Occipital lobe (tissue), 2 donors: Measurements from ENCODE around the gene KRTAP12-2. TPM values are rescaled to one million over a fixed set of nuclear protein-coding genes. Genes with fewer than 3 reads are reported as not detected.
"Not testable (repeated sequence)": the region's sequence is repeated elsewhere in the genome, so short reads cannot be mapped to it uniquely, and the experiment has no call there.

Experiments
- DNase-seq: peaks from one replicate; lab custom pipeline; 2025; lab: John Stamatoyannopoulos, UW
- total RNA-seq: library from RNA; depleted of rRNA; stranded (reverse); fragments of >200 nt; gene quantifications from one replicate; pipeline ENCODE4 v1.2.3, GENCODE V29; 2014

Gene KRTAP12-2
- total RNA-seq, 1 donor from 2014 or later: not detected

DNA sequence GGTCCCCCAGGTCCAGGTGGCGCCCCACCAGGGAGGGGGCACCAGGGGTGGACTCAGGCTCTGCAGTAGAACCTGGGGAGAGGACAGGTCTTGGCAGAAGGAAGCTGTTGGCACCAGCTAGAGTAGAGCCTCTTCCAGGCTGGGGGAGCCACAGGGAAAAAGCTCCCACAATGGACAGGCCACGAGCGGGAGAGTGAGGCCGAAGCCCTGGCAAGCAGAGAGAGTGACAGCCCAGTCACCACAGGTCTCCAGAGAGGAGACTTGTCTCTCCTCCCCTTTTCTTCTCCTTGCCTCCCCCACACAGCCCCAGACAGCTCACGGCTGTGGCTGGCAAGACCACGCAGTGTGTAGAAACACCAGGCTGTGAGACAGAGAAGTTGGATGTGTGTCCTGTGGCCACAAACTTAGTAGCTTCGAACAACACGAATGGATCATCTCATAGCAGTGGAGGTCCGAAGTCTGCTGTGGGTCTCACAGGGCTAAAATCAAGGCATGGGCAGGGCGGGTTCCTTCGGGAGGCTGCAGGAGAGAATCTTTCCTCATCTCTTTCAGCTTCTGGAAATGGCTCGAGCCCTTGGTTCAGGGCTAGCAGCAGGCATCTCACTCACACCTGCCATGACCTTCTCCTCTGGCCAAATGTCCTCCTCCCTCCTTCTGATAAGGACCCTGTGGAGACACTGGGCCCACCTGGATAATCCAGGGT is 15.6 kb downstream of the KRTAP12-2 start:
- DNase-seq: no peak

DNA sequence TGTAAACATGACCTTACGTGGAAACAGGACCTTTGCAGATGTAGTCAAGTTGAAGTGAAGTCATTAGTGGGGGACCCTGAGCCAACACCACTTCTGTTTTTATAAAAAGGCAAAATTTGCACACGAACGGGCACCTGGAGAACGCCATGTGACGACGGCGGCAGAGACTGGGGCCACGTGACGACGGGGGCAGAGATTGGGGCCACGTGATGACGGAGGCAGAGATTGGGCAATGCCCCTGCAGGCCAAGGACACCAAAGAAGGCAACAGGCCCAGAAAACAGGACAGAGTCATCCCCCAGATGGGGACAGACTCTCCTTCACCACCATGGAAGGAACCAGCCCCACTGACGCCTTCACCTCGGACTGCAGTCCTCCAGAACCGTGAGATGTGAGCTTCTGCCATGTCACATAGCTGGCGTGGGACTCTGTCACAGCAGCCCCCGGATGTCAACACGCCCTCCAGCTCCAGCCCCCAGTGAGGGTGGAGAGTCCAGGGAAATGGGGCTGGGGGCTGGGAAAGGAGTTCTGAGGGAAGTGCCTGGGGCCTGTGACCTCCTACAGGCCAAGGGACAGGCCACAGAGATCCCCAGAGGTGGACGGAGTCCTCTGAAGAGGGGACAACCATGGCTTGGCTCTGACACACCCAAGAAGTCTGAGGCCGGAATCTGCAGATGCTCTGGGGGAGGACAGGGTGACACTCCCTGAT is 16.3 kb downstream of the KRTAP12-2 start:
- DNase-seq: no peak

DNA sequence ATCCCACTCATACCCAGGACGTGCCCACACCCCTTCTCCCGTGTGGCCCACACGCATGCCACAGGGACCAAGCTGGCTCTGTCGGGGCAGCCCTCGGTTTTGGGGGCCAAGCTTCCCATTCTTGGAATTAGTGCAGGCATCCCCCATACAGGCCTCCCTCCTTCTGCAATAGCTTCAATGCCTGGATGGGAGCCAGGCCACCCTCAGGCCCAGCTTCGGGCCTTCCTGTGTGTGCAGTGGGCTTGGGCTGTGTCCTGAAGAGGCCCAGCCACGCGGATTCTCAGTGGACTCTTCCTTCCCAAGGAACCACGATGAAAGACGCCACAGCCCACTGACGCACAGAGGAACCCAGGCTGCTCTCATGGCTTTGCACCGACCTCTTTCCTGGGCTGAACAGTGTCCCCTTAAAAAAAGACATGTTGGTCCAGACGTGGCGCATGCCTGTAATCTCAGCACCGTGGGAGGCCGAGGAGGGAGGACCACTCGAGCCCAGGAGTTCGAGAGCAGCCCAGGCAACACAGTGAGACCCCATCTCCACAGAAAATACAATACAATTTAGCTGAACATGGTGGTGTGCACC is 17.1 kb downstream of the KRTAP12-2 start:
- DNase-seq: no peak

DNA sequence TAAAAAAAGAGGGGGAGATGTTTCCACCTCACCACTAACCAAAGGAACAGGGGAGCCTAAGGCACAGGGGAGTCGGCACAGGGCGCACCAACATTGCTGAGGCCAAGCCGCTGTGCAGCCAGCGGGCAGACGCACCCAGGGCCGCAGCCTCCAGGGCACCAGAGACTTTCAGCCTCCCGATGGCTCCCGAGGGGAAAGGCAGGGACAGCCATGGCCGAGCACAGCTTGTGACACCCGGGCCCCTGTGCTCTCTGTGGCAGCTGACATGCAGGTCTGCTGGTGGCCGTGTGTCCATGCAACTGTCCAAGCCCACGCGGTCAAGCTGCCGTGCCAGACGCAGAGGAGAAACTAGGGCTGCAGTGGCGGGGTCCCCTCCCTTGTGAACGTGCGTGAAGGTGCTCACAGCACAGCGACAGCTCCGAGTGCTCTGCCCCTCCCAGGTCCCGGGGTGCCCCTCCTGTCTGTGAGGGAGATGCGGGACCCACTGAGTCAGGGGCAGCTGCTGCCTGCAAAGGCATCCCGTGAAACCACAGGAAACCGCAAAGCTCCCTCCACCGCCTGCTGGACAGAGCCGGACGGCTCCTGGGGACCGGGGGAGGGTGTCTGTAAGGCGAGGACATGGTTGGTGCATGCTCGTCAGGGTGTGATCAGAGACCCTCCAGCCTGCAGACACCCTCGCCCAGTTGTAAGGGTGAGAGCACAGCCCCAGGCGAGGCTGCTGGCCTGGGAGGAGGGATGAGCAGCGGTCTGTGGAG is 18.0 kb downstream of the KRTAP12-2 start:
- no peak for DNase-seq

DNA sequence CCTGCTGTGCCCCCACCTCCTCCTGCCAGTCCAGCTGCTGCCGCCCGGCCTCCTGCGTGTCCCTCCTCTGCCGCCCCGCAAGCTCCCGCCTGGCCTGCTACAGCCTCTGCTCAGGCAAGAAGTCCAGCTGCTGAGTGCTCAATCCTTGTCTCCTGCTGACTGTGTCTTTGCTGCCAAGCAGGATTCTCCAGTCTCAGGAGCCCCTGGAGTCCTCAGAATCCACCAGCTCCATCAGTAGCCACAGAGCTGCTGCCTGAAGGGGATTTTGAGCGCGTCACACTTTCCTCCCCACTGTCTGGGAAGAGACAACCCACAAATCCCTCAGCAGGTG is 19.5 kb downstream of the KRTAP12-2 start:
- DNase-seq: no peak

DNA sequence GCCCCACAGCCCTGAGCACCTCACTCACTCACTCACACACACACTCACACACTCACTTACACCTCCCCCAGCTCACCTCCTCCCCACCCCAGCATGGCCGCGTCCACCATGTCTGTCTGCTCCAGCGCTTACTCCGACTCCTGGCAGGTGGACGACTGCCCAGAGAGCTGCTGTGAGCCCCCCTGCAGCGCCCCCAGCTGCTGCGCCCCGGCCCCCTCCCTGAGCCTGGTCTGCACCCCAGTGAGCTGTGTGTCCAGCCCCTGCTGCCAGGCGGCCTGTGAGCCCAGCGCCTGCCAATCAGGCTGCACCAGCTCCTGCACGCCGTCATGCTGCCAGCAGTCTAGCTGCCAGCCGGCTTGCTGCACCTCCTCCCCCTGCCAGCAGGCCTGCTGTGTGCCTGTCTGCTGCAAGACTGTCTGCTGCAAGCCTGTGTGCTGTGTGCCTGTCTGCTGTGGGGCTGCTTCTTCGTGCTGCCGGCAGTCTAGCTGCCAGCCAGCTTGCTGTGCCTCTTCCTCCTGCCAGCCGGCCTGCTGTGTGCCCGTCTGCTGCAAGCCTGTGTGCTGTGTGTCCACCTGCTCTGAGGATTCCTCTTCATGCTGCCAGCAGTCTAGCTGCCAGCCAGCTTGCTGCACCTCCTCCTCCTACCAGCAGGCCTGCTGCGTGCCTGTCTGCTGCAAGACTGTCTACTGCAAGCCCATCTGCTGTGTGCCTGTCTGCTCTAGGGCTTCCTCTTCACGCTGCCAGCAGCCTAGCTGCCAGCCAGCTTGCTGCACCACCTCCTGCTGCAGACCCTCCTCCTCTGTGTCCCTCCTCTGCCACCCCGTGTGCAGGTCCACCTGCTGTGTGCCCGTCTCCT is 20.1 kb downstream of the KRTAP12-2 start, which contains the start of gene KRTAP10-11:
KRTAP10-11 (plus strand) TSS at position 49 of the 856 bp plus-strand sequence; CDS start at position 94, 45 bp downstream.
- not testable (repeated sequence) for DNase-seq

DNA sequence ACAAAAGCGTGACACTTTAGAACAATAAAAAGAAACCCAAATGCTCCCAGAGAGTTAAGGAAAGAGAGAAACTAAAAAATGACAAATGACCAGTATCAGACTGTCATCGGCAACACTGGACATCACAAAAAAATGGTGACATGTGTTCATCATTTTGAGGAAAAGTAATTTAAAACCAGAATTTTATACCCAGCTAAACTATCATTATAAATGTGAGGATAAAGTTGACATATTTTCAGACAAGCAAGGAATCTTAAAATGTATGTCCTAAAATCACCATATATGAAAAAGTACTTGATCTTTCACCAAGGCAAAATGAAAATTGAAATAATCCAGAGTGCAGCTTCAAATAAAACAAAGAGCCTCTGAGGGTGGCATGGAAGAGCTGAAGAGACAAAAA is 21.8 kb downstream of the KRTAP12-2 start:
- no peak for DNase-seq

DNA sequence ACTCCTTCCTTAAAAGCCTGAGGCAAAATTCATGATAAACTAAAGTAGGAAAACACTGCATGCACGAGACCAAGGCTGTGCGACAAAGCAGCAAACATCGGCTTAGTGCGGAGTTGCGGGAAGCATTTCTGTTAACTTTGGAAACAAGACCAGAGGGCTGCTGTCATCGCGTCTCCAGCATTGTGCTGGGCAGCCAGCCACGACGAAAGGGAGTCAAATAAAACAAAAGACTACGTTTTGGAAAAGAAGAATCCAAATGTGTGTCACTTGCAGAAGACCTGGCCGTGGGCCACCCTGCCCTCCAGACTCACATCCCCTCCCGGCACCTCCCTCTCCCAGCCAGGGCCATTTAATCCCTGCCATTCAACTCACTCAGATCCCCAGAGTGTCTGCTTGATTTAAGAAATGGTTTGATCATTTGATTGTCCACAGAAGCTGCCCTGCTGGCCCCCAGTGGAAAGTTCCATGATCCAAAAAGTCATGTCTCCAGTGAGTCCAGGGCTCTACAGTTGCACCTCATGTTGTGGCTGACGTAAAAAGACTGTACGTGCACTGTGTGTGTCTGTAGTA is 22.9 kb downstream of the KRTAP12-2 start:
- no peak for DNase-seq

DNA sequence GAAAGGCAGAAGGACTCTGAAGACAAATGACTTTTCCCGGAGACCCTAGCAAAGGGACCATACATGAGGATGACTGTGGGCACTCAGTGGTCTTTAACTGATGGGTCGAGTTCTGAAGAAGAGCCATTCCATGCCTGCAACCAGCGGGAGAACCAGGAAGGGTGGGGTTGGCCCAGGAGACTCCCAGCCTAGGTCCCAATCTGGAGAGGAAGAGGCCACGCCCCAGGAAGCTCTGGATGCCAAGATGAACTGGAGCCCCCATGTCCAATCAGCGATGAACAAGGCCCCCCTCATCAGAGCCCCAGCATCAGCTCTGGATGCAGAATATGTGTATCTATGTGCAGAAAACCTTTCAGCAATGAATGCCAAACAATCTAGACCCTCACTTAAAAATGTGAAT is 26.0 kb downstream of the KRTAP12-2 start:
- DNase-seq: no peak

DNA sequence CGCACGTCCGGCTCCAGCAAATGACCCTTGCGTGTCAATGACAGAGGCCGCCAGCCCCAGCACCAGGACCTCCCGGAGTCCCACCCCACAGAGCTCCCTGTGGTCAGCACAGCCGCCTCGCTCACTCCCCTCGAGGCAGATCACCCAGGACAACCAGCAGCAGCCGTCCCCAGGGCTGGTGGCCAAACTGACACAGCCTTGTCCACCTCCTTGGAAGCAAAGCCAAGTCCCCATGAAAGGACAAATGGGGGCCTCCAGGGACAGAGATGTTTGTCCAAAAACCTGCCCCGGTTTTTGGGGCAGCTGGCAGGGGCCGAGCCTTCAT is 27.4 kb downstream of the KRTAP12-2 start:
- no peak for DNase-seq

DNA sequence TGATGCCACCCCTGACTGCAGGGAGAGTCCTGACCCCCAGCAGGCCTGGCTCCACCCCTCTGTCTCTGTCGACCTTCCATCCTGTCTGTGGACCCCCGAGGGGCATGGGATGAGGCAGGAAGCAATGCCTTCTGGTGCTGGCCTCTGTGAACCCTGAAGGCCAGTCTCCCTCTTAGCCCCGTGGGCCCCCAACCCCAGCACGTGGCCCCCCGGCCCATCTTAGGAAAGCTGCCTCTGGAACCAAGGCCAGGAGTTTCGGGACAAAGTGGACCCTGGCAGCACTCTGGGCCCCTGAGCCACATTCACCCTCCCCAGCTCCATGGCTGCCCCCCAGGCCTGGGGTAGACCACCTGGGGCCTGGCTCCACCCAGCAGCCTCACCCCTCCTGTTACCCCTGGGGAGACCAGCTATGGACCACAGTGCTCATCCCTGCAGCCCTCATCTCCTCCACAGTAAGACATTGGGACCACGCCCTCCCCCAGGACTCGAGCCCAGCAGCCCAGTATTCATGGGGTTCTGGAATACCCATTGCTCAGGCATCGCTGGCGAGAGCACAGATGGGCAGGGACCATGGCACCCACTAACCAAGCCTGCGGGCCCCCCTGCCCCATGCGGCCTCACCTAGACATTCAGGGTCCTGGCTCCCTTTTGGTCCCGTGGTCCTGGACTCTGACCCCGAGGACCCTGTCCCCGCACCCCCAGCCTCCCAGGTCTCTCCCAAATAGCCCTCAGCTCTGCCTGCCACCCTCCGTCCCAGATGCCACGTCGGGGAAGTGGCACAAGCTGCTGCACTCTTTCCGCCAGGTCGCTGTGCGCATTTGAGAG is 28.0 kb downstream of the KRTAP12-2 start:
- DNase-seq: not testable (repeated sequence)

DNA sequence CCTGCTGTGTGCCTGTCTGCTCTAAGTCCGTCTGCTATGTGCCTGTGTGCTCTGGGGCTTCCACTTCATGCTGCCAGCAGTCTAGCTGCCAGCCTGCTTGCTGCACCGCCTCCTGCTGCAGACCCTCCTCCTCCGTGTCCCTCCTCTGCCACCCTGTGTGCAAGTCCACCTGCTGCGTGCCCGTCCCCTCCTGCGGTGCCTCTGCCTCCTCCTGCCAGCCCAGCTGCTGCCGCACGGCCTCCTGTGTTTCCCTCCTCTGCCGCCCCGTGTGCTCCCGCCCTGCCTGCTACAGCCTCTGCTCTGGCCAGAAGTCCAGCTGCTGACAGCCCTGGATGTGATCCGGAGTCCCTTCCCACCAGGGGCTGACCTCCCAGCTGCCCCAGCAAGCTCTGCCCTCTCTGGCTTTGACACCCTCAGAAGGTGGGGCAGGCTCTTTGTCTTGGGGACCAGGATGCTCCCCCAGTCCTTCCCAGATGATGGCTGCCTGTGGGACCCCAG is 28.8 kb downstream of the KRTAP12-2 start:
- DNase-seq: not testable (repeated sequence)

DNA sequence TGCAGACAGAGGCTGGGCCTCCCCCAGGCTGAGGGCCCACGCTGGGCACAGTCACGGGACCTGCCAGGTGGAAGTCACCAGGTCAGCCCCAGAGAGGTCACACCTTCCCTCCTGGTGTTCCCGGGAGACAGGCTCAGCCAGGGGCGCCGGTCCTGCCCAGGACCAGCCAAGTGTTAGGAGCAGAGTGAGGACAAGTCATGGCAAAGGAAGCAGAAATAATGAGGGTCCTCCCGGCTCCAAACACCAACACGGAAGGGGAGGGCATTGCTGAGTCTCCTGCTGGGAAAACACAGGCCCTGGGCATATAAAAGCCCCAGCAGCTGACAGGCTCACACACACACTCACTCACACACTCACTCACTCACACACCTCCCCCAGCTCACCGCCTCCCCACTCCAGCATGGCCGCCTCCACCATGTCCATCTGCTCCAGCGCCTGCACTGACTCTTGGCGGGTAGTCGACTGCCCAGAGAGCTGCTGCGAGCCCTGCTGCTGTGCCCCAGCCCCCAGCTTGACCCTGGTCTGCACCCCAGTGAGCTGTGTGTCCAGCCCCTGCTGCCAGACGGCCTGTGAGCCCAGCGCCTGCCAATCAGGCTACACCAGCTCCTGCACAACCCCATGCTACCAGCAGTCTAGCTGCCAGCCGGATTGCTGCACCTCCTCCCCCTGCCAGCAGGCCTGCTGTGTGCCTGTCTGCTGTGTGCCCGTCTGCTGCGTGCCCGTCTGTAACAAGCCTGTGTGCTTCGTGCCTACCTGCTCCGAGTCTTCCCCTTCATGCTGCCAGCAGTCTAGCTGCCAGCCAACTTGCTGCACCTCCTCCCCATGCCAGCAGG is 29.5 kb downstream of the KRTAP12-2 start, which contains the start of gene KRTAP10-10:
KRTAP10-10 (plus strand) TSS at position 339 of the 833 bp plus-strand sequence; CDS start at position 401, 62 bp downstream.
- no peak for DNase-seq

DNA sequence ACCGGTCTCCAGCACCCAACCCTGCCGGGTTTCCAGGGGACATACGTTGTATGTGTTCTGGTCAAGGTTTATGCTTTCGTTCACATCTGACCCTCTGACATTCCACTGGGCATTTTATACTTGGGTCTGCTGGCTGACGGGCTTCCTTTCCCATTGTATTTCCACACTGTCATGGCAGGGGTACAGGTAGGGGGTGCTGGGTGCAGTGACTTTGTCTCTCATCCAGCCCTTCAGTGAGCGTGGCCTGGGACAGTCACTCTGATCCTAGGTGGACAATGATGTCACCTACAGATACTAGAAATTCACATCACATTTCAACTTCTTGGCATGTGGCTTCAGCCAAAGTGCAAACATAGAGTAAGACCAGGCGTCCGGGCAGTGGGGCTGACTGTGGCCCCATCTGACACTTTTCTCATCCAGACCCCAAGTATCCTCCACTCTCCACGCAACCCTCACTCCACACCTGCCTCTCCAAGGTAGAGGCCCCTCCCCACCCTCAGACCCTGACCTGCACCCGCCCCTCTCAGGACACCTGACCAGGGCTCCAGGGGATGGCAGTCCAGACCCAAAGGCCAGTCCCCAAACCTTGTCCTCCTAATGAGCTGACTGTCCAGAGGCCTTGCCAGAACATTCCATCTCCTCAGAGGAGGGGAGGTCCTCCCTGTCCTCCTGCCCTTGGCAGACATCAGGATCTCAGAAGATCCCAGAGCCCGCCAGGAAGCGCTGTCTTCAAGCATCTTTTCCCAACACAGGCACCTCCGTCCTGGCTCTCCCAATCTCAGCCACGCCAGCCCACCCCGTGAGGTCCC is 30.3 kb downstream of the KRTAP12-2 start:
- DNase-seq: no peak

DNA sequence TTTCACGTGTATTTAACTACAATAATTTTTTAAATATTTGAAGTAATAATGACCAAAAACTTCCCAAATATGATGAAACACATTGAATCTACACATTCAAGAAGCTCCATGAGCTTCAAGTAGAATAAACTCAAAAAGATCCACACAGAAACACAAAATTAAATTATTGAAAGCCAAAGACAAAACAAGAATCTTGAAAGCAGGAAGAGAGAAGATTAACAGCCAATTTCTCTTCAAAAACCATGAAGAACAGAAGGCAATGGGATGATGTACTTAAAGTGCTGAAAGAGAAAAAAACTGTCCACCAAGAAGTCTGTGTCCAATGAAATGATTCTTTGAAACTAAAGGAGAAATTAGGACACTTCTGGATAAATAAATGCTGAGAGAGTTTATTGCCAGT is 34.7 kb downstream of the KRTAP12-2 start:
- DNase-seq: no peak

DNA sequence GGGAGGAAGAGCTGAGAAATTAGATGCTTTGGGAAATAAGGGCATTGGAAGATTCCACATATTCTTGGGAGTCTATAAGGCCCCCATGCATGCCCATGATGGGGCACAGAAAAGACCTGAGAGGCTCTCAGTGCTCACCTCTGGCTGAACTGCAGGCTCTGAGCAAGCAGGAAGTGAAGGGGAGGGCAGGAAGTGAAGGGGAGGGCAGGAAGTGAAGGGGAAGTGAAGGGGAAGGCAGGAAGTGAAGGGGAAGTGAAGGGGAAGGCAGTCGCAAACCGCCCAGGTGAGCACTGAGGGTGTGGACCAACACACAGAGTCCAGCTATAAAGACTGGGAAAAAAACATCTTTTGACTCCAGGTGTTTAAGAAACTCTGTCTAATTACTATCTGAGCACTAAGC is 36.3 kb downstream of the KRTAP12-2 start:
- DNase-seq: no peak

DNA sequence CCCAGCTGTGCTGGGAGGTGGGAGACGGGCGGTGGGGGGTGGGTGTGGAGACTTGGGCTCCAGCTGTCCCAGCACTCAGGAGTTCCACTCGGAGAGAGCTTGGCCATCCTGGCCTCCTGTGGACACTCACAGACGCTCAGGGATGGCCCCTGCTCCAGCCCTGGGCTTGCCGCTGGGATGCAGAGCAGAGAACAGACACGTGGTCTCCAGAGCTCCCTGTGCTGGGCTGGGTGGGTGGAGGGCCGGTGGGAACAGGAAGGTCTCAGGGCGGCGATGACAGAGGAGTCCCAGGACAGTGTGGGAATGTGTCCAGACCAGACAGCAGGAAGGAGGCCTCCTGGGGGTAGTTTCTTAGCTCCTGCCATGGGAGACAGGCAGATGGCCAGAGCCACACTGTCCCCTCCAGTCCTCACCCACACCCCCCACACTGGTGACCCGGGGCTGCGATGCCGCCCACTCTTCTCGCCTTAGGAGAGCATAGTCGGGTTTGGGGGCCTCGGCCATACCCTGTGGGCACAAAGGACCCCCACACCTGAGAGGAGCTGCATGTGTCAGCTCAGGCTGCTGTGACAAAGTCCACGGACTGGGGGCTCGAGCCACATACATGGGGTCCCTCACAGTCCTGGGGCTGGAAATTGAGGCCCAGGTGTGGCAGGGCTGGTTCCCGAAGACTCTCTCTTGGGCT is 37.9 kb downstream of the KRTAP12-2 start:
- DNase-seq: no peak
